ENCODE data around the gene LHFPL2. TPM values are rescaled to one million over a fixed set of nuclear protein-coding genes. Genes with fewer than 3 reads are reported as not detected.

The LHFPL2 gene
- total and polyA plus RNA-seq, 9 of the 15 experiments (the other 6 are each of a cell fraction or from before 2014, with no cell fraction given): 1.0 to 6.6 (median 4.6) TPM

DNA sequence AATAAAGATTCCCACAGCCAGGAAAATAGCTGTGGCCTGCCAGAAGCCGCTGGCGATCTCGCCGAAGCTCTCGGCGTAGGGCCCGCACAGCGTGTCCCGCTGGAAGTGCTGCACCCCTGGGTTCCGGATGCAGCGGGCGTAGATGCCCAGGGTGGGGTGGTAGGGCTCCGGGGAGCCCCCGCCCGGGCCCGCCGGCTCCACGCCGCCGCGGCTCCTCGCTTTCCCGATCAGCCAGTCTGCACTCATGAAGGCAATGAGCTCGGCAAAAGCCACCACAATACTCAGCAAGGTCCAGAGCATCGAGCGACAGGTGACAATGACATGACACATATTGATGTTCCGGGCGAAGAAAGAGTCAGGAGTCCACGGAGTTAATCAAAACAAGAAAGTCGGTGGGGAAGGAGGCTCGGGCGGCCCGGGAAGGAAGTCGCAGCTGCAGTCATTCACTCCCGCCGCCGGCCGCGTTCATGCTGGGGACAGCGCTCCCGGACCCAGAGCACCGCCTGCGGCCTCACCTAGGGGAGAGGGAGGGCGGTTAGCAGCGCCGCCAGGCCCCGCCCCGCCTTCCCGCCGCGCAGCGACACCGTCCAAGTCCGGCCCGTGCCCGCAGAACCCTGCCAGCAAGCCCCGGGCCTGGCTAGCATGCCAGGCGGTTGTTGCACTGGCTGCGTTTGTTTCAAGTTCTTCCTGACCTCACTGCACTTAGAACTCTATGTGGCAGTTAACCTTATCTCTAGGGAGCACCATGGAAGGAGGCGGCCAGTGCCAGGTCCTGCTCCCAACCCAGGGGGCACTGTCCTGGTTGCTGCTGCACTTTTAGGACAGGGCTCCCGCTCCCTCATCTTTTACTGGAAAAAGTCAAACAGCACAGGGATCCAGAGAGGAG is 138.4 kb downstream of the LHFPL2 start (continued):
- TF ChIP-seq, protein P1, sequence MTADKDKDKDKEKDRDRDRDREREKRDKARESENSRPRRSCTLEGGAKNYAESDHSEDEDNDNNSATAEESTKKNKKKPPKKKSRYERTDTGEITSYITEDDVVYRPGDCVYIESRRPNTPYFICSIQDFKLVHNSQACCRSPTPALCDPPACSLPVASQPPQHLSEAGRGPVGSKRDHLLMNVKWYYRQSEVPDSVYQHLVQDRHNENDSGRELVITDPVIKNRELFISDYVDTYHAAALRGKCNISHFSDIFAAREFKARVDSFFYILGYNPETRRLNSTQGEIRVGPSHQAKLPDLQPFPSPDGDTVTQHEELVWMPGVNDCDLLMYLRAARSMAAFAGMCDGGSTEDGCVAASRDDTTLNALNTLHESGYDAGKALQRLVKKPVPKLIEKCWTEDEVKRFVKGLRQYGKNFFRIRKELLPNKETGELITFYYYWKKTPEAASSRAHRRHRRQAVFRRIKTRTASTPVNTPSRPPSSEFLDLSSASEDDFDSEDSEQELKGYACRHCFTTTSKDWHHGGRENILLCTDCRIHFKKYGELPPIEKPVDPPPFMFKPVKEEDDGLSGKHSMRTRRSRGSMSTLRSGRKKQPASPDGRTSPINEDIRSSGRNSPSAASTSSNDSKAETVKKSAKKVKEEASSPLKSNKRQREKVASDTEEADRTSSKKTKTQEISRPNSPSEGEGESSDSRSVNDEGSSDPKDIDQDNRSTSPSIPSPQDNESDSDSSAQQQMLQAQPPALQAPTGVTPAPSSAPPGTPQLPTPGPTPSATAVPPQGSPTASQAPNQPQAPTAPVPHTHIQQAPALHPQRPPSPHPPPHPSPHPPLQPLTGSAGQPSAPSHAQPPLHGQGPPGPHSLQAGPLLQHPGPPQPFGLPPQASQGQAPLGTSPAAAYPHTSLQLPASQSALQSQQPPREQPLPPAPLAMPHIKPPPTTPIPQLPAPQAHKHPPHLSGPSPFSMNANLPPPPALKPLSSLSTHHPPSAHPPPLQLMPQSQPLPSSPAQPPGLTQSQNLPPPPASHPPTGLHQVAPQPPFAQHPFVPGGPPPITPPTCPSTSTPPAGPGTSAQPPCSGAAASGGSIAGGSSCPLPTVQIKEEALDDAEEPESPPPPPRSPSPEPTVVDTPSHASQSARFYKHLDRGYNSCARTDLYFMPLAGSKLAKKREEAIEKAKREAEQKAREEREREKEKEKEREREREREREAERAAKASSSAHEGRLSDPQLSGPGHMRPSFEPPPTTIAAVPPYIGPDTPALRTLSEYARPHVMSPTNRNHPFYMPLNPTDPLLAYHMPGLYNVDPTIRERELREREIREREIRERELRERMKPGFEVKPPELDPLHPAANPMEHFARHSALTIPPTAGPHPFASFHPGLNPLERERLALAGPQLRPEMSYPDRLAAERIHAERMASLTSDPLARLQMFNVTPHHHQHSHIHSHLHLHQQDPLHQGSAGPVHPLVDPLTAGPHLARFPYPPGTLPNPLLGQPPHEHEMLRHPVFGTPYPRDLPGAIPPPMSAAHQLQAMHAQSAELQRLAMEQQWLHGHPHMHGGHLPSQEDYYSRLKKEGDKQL (CRISPR knock-in tag; IDR thresholded peaks at IDR 0.05; ENCODE audit: borderline replicate concordance): no peak
- TF ChIP-seq MAZ (CRISPR knock-in tag; conservative IDR thresholded peaks at IDR 0.05 in 1 of 2, IDR thresholded peaks at IDR 0.05 in 1 of 2) (peak; percentile 46 to 55; a peak in 2 of 4 replicates), ZKSCAN8 (CRISPR knock-in tag; IDR thresholded peaks at IDR 0.05) (no peak), STAT5A (IDR thresholded peaks at IDR 0.05; ENCODE audit: borderline replicate concordance, low read length) (no peak), KLF6 (CRISPR knock-in tag; IDR thresholded peaks at IDR 0.05; ENCODE audit: borderline replicate concordance) (no peak), ZNF586 (CRISPR knock-in tag; conservative IDR thresholded peaks at IDR 0.05) (no peak), RFX7 (CRISPR knock-in tag; IDR thresholded peaks at IDR 0.05) (no peak), EP400 (IDR thresholded peaks at IDR 0.05) (0 out of 2 replicates have a peak, but pooled peaks have one; percentile 16), ZBTB8A (IDR thresholded peaks at IDR 0.05; ENCODE audit: partially characterized antibody) (no peak), GATAD2A (IDR thresholded peaks at IDR 0.05) (peak; percentile 69), SIRT6 (IDR thresholded peaks at IDR 0.05; ENCODE audit: low read depth, low read length) (no peak), SMAD1 (IDR thresholded peaks at IDR 0.05; ENCODE audit: low read depth, low read length, partially characterized antibody) (no peak), TEAD2 (tag; IDR thresholded peaks at IDR 0.05) (no peak)
- TF ChIP-seq, protein P2, sequence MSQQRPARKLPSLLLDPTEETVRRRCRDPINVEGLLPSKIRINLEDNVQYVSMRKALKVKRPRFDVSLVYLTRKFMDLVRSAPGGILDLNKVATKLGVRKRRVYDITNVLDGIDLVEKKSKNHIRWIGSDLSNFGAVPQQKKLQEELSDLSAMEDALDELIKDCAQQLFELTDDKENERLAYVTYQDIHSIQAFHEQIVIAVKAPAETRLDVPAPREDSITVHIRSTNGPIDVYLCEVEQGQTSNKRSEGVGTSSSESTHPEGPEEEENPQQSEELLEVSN (IDR thresholded peaks at IDR 0.05; ENCODE audit: borderline replicate concordance in 1 of 2, extremely low read depth in 1 of 2, insufficient read depth in 1 of 2, insufficient read length in 1 of 2, low read depth in 1 of 2, low read length in 1 of 2, poor library complexity in 1 of 2, severe bottlenecking in 1 of 2): peak; percentile 51 to 70
- TF ChIP-seq, protein P3, sequence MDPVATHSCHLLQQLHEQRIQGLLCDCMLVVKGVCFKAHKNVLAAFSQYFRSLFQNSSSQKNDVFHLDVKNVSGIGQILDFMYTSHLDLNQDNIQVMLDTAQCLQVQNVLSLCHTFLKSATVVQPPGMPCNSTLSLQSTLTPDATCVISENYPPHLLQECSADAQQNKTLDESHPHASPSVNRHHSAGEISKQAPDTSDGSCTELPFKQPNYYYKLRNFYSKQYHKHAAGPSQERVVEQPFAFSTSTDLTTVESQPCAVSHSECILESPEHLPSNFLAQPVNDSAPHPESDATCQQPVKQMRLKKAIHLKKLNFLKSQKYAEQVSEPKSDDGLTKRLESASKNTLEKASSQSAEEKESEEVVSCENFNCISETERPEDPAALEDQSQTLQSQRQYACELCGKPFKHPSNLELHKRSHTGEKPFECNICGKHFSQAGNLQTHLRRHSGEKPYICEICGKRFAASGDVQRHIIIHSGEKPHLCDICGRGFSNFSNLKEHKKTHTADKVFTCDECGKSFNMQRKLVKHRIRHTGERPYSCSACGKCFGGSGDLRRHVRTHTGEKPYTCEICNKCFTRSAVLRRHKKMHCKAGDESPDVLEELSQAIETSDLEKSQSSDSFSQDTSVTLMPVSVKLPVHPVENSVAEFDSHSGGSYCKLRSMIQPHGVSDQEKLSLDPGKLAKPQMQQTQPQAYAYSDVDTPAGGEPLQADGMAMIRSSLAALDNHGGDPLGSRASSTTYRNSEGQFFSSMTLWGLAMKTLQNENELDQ (CRISPR knock-in tag; IDR thresholded peaks at IDR 0.05; ENCODE audit: borderline replicate concordance): no peak

Data from K562 (cell line).